Muscle layer of colon (tissue), 2 donors: ENCODE measurements around the gene STAMBP.
"Not testable (repeated sequence)": the region's sequence is repeated elsewhere in the genome, so short reads cannot be mapped to it uniquely, and the experiment has no call there.

Experiments used
- H3K27ac ChIP-seq: one replicate; pipeline ENCODE4 v1.7.0; 2013; ENCODE audit warnings: low read depth, mild to moderate bottlenecking, low read length, moderate library complexity
- H3K27me3 ChIP-seq, 2 donors: one replicate each; pipeline ENCODE4 v1.7.0; 2013; ENCODE audit warnings: low read length in 2 of 2, mild to moderate bottlenecking in 2 of 2; ENCODE audit not compliant: insufficient read depth in 2 of 2, control insufficient read depth in 1 of 2
- H3K36me3 ChIP-seq: one replicate; pipeline ENCODE4 v1.7.0; 2013; ENCODE audit warnings: mild to moderate bottlenecking, low read length; ENCODE audit not compliant: insufficient read depth
- H3K4me1 ChIP-seq: one replicate; pipeline ENCODE4 v1.7.0; 2013; ENCODE audit warnings: mild to moderate bottlenecking, low read length; ENCODE audit not compliant: insufficient read depth
- H3K4me3 ChIP-seq, 2 donors: one replicate each; pipeline ENCODE4 v1.7.0; 2013; ENCODE audit warnings: low read length in 2 of 2, low read depth in 1 of 2, mild to moderate bottlenecking in 1 of 2, moderate library complexity in 1 of 2
- H3K9ac ChIP-seq: one replicate; pipeline ENCODE4 v1.7.0; 2013; ENCODE audit warnings: low read length
- H3K9me3 ChIP-seq: one replicate; pipeline ENCODE4 v1.7.0; 2013; ENCODE audit warnings: mild to moderate bottlenecking, low read length
- donor health status: abdominal sarcoma.
- donor health status: Adenocarcinoma of cecum.

The STAMBP gene

GRCh38 chr2:73901143-73901542 is 72.4 kb downstream of the STAMBP start:
- Histone ChIP-seq H3K36me3 (peaks cover 68% of the 10 kb centered on the region), H3K9ac (peak overlapping the region; percentile 81), H3K9me3 (no peaks in the 10 kb centered on the region), H3K27ac (peak overlapping the region; percentile 99), H3K27me3 (no peaks in the 10 kb centered on the region), H3K4me1 (peaks cover 34% of the 10 kb centered on the region), H3K4me3 (peak overlapping the region; percentile 50 to 51)

- no peaks in the 10 kb centered on the region for H3K9me3 ChIP-seq
- peaks cover 41% of the 10 kb centered on the region for H3K4me1 ChIP-seq
- H3K9ac ChIP-seq = peak overlapping the region; percentile 81
- peak overlapping the region; percentile 99 for H3K27ac ChIP-seq
- H3K27me3 ChIP-seq = no peaks in the 10 kb centered on the region
- peaks cover 65% of the 10 kb centered on the region for H3K36me3 ChIP-seq
- peak overlapping the region; percentile 8 to 41 for H3K4me3 ChIP-seq
These were observed 73.5 kb downstream of the STAMBP start for GRCh38 chr2:73902284-73902683.

- Histone ChIP-seq H3K4me1 (peaks cover 41% of the 10 kb centered on the region), H3K9ac (peak overlapping the region; percentile 81), H3K36me3 (peaks cover 68% of the 10 kb centered on the region), H3K4me3 (no peak overlapping the region), H3K27ac (peak overlapping the region; percentile 60), H3K9me3 (no peaks in the 10 kb centered on the region), H3K27me3 (no peaks in the 10 kb centered on the region)
These were observed 74.6 kb downstream of the STAMBP start for GRCh38 chr2:73903313-73903712.

GRCh38 chr2:73903949-73904613 is 75.3 kb downstream of the STAMBP start:
- not testable (repeated sequence) for H3K27me3 ChIP-seq, H3K9me3 ChIP-seq, H3K9ac ChIP-seq, H3K4me3 ChIP-seq
- Histone ChIP-seq H3K36me3 (peaks cover 73% of the 10 kb centered on the region), H3K27ac (peak overlapping the region; percentile 46), H3K4me1 (peaks cover 41% of the 10 kb centered on the region)

- Histone ChIP-seq H3K27me3 (no peaks in the 10 kb centered on the region), H3K9ac (no peak overlapping the region), H3K4me3 (no peak overlapping the region), H3K9me3 (no peaks in the 10 kb centered on the region), H3K36me3 (peaks cover 71% of the 10 kb centered on the region), H3K27ac (no peak overlapping the region), H3K4me1 (peaks cover 41% of the 10 kb centered on the region)
These were observed 76.2 kb downstream of the STAMBP start for GRCh38 chr2:73904952-73905351.

GRCh38 chr2:73906847-73907505 is 78.2 kb downstream of the STAMBP start:
- H3K36me3 ChIP-seq = peaks cover 63% of the 10 kb centered on the region

GRCh38 chr2:73907840-73908452 is 79.2 kb downstream of the STAMBP start:
- Histone ChIP-seq H3K36me3 (peaks cover 61% of the 10 kb centered on the region), H3K9ac (no peak overlapping the region), H3K27me3 (no peaks in the 10 kb centered on the region), H3K4me3 (peak overlapping the region in 1 of 2 donors; percentile 1), H3K27ac (peak overlapping the region; percentile 66), H3K4me1 (peaks cover 11% of the 10 kb centered on the region), H3K9me3 (no peaks in the 10 kb centered on the region)

More at GRCh38 chr2:73906847-73907505, 78.2 kb downstream of the STAMBP start:
- Histone ChIP-seq H3K27ac (peak overlapping the region; percentile 22), H3K9ac (no peak overlapping the region), H3K27me3 (no peaks in the 10 kb centered on the region), H3K4me1 (peaks cover 20% of the 10 kb centered on the region), H3K9me3 (no peaks in the 10 kb centered on the region), H3K4me3 (no peak overlapping the region)

GRCh38 chr2:73908689-73909652 is 80.2 kb downstream of the STAMBP start:
- H3K27ac ChIP-seq = peak overlapping the region; percentile 66
- H3K9ac ChIP-seq = no peak overlapping the region
- H3K4me1 ChIP-seq = peaks cover 6% of the 10 kb centered on the region
- H3K36me3 ChIP-seq = peaks cover 60% of the 10 kb centered on the region
- H3K9me3 ChIP-seq = no peaks in the 10 kb centered on the region
- H3K27me3 ChIP-seq = no peaks in the 10 kb centered on the region
- H3K4me3 ChIP-seq = peak overlapping the region in 1 of 2 donors; percentile 1

GRCh38 chr2:73910873-73911547 is 82.2 kb downstream of the STAMBP start:
- Histone ChIP-seq H3K9me3 (no peaks in the 10 kb centered on the region), H3K9ac (no peak overlapping the region), H3K4me3 (no peak overlapping the region), H3K27me3 (no peaks in the 10 kb centered on the region), H3K27ac (no peak overlapping the region), H3K36me3 (peaks cover 80% of the 10 kb centered on the region), H3K4me1 (peaks cover 6% of the 10 kb centered on the region)

GRCh38 chr2:73911548-73912208 is 82.9 kb downstream of the STAMBP start:
- Histone ChIP-seq H3K27ac (peak overlapping the region; percentile 30), H3K4me3 (no peak overlapping the region), H3K27me3 (no peaks in the 10 kb centered on the region), H3K4me1 (peaks cover 6% of the 10 kb centered on the region), H3K9ac (no peak overlapping the region), H3K9me3 (no peaks in the 10 kb centered on the region), H3K36me3 (peaks cover 85% of the 10 kb centered on the region)
